ENCODE measurements around the gene CEBPG. TPM values are rescaled to one million over a fixed set of nuclear protein-coding genes. Genes with fewer than 3 reads are reported as not detected.

Gene CEBPG
- total RNA-seq, 1 experiment from 2014 or later: 41.5 TPM

- H3K9me3 ChIP-seq (ENCODE audit: control insufficient read depth, insufficient read depth, low read depth, low read length): no peaks in the 10 kb centered on the region
- DNase-seq (ENCODE audit: low read depth, low spot score) (no peak), ATAC-seq (no peak)
- H3K36me3 ChIP-seq (ENCODE audit: control insufficient read depth, insufficient read depth, low read length): no peaks in the 10 kb centered on the region
- no peak overlapping the region for H3K27ac ChIP-seq (ENCODE audit: low read length)
- BruUV-seq (replicated peaks): no TSS peak
- no peak overlapping the region for H3K4me3 ChIP-seq (ENCODE audit: low read depth in 2 of 2, low read length in 2 of 2)
- TF ChIP-seq REST (IDR thresholded peaks at IDR 0.05; ENCODE audit: insufficient read depth in 1 of 2, low read depth in 2 of 2, low read length in 1 of 2) (no peak), CTCF (IDR thresholded peaks at IDR 0.05) (peak; percentile 22; the same call in 1 of the 2 replicates)
- peaks cover 28% of the 10 kb centered on the region for H3K4me1 ChIP-seq (ENCODE audit: control insufficient read depth, insufficient read depth, low read length)
- ChIA-PET CTCF (interaction anchor here (0.6 kb wide), 2 partner anchors 174 to 297 kb away, joined by 3 to 11 read pairs; no protein-coding TSS in a partner anchor), POLR2A (interaction anchor here (0.5 kb wide), 2 partner anchors 270 to 280 kb away, joined by 3 to 7 read pairs; no protein-coding TSS in a partner anchor)
- intact Hi-C loops (cut with micrococcal nuclease; ENCODE audit: unreplicated experiment): no loop called here
- H3K27me3 ChIP-seq (ENCODE audit: control insufficient read depth, insufficient read depth, low read length): no peaks in the 10 kb centered on the region
- in situ Hi-C loops (cut with HindIII; ENCODE audit: low pct_unique_long_range_greater_than_20kb, low sequenced_read_pairs): no loop called here
Measured at GRCh38 chr19:33398361-33399060, 25.0 kb downstream of the CEBPG start.

DNA sequence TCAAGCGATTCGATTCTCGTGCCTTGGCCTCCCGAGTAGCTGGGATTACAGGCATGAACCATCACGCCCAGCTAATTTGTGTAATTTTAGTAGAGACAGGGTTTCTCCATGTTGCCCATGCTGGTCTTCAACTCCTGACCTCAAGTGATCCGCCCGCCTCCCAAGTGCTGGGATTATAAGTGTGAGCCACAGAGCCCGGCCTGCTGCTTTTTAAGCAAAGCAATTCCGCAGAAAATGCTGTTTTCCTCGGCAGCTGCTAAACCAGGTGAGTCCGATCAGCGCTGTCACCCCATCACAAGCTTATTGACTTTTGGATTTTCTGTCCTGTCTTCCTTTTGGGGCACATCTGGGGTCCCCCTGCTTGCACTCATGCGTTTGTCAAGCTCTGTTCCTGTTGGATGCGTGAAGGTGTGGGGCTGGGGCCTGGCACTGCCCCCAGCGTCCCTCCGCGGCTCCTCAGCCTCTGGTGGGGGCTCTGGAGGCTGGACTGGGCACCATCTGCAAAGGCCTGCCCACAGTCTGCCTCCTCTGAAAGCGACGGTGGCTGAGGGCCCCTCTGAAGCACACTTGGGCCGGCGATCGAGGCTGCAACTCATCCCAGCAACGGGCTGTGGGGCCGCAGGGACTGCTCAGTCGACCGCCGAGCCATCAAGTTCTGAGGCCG, 25.7 kb downstream of the CEBPG start:
- Histone ChIP-seq H3K9me3 (ENCODE audit: control insufficient read depth, insufficient read depth, low read depth, low read length) (no peaks in the 10 kb centered on the region), H3K27me3 (ENCODE audit: control insufficient read depth, insufficient read depth, low read length) (no peaks in the 10 kb centered on the region), H3K36me3 (ENCODE audit: control insufficient read depth, insufficient read depth, low read length) (no peaks in the 10 kb centered on the region), H3K4me1 (ENCODE audit: control insufficient read depth, insufficient read depth, low read length) (peaks cover 21% of the 10 kb centered on the region), H3K4me3 (ENCODE audit: low read depth in 2 of 2, low read length in 2 of 2) (no peak overlapping the region), H3K27ac (ENCODE audit: low read length) (no peak overlapping the region)
- intact Hi-C loops (cut with micrococcal nuclease; ENCODE audit: unreplicated experiment) (no loop called here), in situ Hi-C loops (cut with HindIII; ENCODE audit: low pct_unique_long_range_greater_than_20kb, low sequenced_read_pairs) (no loop called here)
- no peak for TF ChIP-seq CTCF (IDR thresholded peaks at IDR 0.05)
- no peak for TF ChIP-seq POLR2AphosphoS5 (IDR thresholded peaks at IDR 0.05; ENCODE audit: low read depth, low read length)
- TF ChIP-seq SIN3A (IDR thresholded peaks at IDR 0.05; ENCODE audit: borderline replicate concordance, insufficient read depth, low read depth, low read length): no peak
- TF ChIP-seq TCF7L2 (IDR thresholded peaks at IDR 0.05; ENCODE audit: low read depth, low read length): no peak
- TF ChIP-seq REST (IDR thresholded peaks at IDR 0.05; ENCODE audit: insufficient read depth in 1 of 2, low read depth in 2 of 2, low read length in 1 of 2): no peak
- CTCF ChIA-PET: interaction anchor here (0.5 to 0.9 kb wide), 2 partner anchors 164 to 308 kb away, joined by 3 read pairs; no protein-coding TSS in a partner anchor
- no TSS peak for BruUV-seq (replicated peaks)
- POLR2A ChIA-PET: interaction anchor here (0.5 kb wide), 1 partner anchor 270 kb away, joined by 3 read pairs; no protein-coding TSS in a partner anchor
- no peak for ATAC-seq
- no peak for DNase-seq (ENCODE audit: low read depth, low spot score)

All from Panc1 (cell line).